Stimulated activated CD8-positive, alpha-beta memory T cell treated with anti-CD3 and anti-CD28 coated beads, Interleukin-15, amount 100 ng/mL, for 1 hour (primary cell): Measurements from ENCODE around the gene STT3B.

Source experiments
- DNase-seq: peaks from one replicate; pipeline ENCODE4 v3.0.0-alpha.2; 2020; ENCODE audit warnings: low read depth

The STT3B gene

DNA sequence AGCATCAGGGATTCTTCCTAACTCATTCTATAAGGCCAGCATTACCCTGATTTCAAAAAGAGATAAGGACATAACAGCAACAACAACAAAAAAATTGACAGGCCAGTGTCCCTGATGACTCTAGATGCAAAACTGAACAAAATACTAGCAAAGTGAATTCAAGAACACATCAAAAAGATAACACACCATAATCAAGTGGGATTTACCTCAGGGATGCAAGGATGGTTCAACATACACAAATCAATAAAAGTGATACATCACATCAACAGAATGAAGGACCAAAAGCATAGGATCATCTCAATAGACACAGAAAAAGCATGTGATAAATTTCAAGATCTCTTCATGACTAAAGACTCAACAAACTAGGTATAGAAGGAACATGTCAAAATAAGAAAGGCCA is 119.6 kb downstream of the STT3B start:
- no peak for DNase-seq

DNA sequence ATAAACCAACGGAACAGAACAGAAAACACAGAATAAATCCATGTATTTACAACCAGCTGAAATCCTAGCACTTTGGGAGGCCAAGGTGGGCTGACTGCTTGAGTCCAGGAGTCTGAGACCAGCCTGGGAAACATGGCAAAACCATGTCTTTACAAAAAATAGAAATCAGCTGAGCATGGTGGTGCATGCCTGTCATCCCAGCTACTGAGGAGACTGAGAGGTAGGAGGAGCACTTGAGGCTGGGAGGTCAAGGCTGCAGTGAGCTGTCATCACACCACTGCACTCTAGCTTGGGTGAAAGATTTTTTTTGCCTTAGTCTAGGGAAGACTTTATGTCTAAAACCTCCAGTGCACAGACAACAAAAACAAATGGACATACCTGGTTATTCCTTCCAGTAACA is 120.7 kb downstream of the STT3B start:
- no peak for DNase-seq

DNA sequence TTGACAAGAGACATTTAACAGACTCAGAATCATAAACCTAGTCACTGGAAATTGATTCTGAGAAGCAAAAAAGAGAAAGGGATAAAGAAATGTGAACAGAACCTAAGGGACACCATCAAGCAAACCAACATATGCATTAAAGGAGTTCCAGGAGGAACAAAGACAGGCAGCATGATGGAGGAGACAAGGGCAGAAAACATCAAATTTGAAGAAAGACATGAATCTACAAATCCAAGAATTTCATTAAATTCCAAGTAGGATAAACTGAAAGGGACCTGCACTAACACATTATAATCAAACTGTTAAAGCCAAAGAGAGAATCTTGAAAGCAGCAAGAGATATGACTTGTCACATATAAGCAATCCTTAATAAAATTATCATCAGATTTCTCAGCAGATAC is 122.3 kb downstream of the STT3B start:
- no peak for DNase-seq

DNA sequence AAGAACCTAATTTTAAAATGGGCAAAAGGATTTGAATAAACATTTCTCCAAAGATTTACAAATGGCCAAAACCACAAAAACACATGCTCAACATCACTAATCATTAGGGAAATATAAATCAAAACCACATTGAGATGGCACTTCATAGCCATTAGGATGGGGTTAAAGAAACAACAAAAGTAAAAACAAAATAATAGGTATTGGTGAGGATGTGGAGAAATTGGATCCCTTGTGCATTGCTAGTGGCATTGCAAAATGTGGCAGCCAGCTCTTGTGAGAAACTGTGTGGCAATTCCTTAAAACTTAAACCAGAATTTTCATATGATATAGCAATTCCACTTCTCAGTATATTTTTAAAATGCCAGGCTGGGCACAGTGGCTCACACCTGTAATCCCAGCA is 126.5 kb downstream of the STT3B start:
- DNase-seq, result no peak

DNA sequence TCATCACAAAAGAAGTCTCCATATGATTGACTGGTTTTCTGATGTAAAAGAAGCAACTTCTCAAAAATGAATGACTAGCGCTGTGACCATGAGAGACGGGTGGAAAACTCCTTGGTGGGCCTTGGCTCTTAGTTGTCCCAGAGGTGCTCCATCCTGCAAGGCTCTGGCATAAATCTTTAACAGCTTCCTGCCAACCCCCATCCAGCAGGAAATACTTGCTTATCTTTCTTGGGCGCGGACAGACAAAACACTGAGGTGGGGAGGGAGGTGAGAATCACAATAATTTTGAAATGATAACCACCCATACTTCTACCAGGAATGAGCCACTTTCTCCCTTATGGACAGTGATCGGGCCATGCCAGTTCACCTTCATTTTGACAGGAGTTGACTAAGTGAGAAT is 128.6 kb downstream of the STT3B start:
- DNase-seq, result no peak

DNA sequence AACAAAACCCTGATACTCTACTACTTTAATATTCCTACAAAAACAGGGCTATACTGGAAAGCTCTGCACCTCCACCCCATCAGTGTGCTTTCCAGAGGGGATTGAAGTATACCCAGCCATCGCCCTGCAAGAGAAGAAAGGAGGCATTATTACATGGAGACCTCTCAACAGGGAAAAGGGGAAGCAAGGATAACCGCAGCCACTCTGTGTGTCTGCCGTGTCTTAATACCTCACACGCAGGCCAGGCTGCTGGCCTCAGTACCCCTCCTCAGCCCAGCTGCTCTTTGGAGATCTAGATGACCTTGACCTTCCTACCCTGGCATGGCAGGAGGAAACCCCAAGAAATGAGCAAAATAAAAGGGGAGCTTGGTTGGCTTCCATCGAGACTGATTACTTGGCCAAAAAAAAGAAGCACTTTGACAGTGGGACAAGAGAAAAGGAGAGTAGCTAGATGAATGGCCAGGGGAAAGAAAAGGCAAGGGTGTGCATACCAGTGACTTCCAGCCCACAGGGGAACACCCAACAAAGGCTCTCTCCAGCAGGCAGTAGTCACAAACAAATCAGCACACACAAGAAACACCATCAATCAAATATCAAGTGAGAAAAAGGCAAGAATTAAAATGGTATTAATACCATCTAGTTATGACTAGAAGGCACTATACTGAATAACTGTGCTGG is 129.4 kb downstream of the STT3B start:
- no peak for DNase-seq

DNA sequence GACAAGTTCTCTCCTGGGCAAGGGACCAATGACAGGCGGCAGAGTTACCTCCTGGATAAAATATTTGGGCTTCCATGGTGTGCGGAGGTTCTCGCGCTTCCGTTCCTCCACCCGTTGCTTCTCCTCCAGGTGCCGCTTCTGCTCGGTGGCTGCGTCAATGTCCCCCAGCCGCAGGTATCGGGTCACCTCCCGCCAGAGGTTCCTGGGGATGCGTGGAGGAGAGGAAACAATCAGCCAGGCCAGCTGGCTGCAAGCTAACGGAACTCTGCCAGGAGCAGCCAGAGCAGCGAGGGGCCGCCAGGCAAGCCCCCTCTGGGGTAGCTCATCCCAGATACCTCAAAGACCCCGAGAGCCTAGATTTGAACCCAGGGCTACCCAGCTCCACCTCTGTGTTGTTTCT is 131.3 kb downstream of the STT3B start:
- no peak for DNase-seq

DNA sequence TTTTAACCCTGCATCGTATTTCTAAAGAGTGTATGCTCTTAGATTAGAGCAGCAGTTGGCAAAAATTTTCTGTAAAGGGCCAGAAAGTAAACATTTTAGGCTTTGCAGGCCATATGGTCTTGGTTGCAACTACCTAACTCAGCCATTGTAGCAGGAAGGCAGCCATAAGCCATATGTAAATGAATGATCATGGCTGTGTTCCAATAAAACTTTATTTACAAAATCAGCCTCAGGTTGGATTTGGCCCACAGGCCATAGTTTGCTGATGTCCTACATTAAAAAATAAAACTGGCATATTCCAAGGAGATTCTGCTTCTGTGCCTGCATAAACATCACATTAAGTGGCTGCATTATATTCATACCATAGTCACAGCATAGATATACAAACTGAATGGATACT is 134.9 kb downstream of the STT3B start:
- no peak for DNase-seq

DNA sequence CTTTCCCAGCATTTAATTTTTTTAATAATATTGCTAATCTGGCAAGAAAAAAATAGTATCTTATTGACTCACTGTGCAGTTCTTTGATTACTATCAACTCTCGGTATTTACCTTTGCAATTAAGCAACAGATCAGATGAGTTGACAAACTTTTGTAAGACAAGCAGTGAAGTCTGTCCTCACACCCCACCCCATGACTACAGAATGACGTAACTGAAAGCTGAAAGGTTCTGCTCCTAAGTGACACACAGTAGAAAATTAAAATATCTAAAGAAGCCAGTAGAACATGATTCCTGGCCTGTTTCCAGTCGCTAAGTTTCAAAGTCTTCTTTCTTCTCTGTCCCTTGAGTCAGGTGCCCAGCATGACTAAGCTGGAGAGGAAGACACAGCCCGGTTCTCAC is 135.5 kb downstream of the STT3B start:
- no peak for DNase-seq

DNA sequence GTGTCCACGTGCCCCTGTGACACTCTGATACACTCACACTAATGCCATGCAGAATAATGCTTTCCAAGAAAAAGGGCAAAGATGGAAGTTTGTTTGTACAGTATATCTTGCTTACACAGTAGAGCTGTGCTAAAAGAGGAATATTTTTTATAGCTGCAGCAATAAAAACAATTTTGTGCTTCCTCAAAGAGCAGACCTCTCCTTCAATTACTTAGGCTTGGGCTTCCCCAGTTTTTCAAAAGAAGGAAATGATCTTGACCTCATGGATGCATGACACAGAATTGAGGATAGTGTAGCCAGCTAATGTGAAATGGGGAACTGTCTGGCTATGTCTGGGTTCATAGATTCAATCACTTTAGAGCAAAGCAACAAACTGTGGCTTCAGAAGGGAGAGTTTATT is 137.4 kb downstream of the STT3B start:
- DNase-seq, result no peak

DNA sequence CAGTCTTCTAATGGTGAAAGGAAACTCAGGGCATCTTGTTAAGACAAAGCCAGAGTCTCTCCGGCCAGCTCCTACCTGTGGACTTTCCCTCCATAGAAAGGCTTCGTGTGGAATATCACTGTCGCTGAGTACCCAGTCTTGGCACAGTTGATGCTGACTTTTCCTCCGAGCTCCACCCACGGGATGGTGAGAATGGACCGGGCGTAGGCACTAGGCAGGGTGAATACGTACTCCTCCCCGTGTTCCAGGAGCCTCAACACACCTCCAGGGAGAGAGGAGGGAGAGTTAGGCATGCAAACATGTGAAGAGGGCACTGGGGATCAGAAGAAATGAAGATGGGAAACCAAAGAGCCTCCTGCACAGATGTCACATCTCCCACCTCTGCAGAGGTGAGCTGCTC is 138.0 kb downstream of the STT3B start:
- no peak for DNase-seq

DNA sequence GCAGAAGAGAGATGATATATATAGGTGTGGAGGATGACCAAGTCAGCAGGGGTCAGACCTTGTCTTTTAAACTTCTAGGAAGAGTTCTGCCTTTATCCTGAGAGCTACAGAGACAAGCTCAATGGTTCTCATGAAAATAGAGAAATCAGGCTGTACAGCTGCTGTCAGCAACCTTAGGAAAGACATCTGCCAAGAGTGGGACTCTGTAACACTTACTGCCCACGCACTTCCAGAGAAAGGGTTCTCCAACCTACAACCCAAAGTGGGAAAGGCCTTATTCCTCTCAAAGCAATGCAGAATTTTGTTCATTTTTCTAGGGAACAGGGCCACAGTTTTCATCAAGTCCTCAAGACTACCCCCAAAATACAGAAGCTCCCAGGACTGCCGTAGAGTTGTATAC is 138.7 kb downstream of the STT3B start:
- DNase-seq, result no peak

DNA sequence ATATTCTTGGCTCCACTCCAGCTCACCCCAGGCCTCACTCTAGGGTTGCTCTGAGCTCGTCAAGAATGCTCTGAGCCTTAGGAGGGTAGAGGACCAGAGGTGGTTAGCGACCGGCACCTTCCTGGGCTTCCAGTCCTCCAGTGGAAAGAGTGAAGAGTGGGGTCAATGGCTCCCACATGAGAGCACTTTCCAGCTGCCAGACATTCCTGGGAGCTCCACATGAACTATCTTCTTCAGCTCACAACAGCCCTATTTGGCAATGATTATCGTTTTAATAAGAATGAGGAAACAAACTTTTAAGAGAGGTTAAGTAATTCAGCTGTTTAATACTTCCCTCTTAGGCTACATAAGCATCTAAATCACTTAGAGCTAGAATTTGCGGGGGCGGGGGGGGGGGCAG is 139.3 kb downstream of the STT3B start:
- no peak for DNase-seq

DNA sequence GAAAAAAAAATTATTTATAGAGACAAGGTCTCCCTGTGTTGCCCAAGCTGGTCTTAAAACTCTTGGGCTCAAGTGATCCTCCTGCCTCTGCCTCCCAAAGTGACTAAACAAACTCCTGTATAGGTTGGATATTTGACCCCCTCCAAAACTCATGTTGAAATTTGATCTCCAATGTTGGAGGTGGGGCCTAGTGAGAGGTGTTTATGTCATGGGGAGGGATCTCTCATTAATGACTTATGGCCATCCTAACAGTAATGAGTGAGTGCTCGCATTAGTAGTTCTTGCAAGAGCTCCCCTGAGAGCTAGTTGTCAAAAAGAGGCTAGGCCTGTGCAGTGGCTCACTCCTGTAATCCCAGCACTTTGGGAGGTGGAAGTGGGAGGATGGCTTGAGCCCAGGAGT is 141.2 kb downstream of the STT3B start:
- DNase-seq, result no peak

DNA sequence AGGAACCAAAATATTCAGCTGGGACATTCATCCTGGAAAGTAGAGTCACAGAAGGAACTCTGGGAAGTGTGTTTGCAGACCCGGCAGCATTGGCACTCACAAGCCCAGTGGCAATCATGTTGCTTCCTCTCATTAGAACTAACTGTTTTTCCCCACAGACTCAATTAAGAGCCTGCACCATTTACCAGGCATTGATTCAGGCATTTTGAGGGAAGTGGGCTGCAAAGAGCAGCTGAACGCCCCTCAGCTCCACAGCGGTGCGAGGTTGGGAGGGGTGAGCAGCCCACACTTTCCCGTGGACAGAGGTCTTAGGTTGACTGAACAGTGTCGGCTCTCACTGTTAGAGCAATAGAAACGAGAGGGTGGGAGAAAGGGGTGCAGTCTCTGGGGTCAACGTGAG is 143.8 kb downstream of the STT3B start:
- no peak for DNase-seq

DNA sequence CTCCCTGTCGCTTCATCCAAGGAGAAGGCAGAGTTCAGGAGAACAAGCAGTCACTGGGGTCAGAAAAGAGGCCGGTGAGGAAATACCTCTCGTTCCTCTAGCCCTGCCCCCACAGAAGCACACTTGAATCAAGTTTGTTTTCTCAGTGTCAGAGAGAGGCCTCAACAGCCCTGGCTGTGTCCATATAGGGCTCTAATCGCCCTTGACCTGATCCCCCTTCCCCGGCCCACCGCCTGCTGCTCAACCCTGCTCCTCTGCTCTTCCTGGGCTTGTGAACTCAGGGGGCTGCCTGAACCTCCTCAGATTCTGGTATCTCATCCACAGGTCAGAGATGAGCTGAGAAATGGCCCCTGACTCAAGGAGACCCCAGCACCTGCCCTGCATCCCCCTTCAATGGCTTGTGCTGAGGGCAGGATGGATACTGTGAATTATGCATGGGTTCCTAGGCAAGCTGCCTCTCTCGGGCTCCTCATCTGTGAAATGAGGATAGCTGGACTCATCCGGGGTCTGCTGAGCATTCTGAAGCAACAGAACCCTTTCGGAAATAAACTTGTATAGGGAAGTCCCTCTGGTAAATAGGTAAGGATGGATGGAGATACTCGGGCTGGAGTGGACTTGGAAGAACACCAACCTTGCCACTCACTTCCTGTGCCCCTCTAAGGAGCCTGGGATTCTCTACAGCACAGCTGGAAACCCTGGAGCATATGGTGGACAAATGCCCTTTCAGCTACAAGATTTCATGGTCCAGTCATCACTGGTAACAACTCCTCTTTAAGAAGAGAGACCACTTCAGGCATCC is 147.5 kb downstream of the STT3B start:
- DNase-seq, result no peak
